GM19452 (cell line): Measurements from ENCODE around the gene MYBL2.
"Not testable (repeated sequence)": the region's sequence is repeated elsewhere in the genome, so short reads cannot be mapped to it uniquely, and the experiment has no call there.

ENCODE experiments used
- ATAC-seq: cut with Tn5 transposase; IDR thresholded peaks from one replicate; pipeline ENCODE4 v1.9.1; 2021; ENCODE audit not compliant: unreplicated experiment

Gene MYBL2

GRCh38 chr20:43666376-43667328, at the start of gene MYBL2:
Gene MYBL2 (plus strand): TSS chr20:43667114. CDS start chr20:43667284, 170 bp downstream.
- ATAC-seq = peak; percentile 68

- no peak for ATAC-seq
These were observed 35.3 kb upstream of the MYBL2 start for GRCh38 chr20:43631598-43631997.

- no peak for ATAC-seq
These were observed 30.5 kb upstream of the MYBL2 start for GRCh38 chr20:43636429-43636828.

- no peak for ATAC-seq
These were observed 24.4 kb upstream of the MYBL2 start for GRCh38 chr20:43642548-43642947.

GRCh38 chr20:43650997-43651525, 15.9 kb upstream of the MYBL2 start:
- ATAC-seq = no peak

- not testable (repeated sequence) for ATAC-seq
These were observed 15.2 kb upstream of the MYBL2 start for GRCh38 chr20:43651650-43652184.

GRCh38 chr20:43653966-43654365, 12.9 kb upstream of the MYBL2 start:
- no peak for ATAC-seq

GRCh38 chr20:43655176-43655575, 11.7 kb upstream of the MYBL2 start:
- not testable (repeated sequence) for ATAC-seq

- ATAC-seq = no peak
These were observed 11.0 kb upstream of the MYBL2 start for GRCh38 chr20:43655937-43656336.

- ATAC-seq = peak; percentile 7
These were observed 8.7 kb upstream of the MYBL2 start for GRCh38 chr20:43658069-43658722.

- ATAC-seq = no peak
These were observed 8.0 kb upstream of the MYBL2 start for GRCh38 chr20:43658723-43659419.

- ATAC-seq = no peak
These were observed 3.8 kb upstream of the MYBL2 start for GRCh38 chr20:43662943-43663655.

- ATAC-seq = no peak
These were observed 1.3 kb upstream of the MYBL2 start for GRCh38 chr20:43665466-43666176.

GRCh38 chr20:43667341-43668132, 623 bp downstream of the MYBL2 start:
- peak; percentile 23 for ATAC-seq

- ATAC-seq = no peak
These were observed 2.4 kb downstream of the MYBL2 start for GRCh38 chr20:43669332-43669731.

GRCh38 chr20:43670423-43670822, 3.5 kb downstream of the MYBL2 start:
- no peak for ATAC-seq

- ATAC-seq = no peak
These were observed 9.5 kb downstream of the MYBL2 start for GRCh38 chr20:43676368-43676767.

- ATAC-seq = no peak
These were observed 14.1 kb downstream of the MYBL2 start for GRCh38 chr20:43680981-43681380.

GRCh38 chr20:43681468-43681942, 14.6 kb downstream of the MYBL2 start:
- peak; percentile 19 for ATAC-seq
